ENCODE measurements around the gene TAS1R1.

Gene TAS1R1

GRCh38 chr1:6572653-6573383 is 17.7 kb downstream of the TAS1R1 start:
- H3K4me3 ChIP-seq (ENCODE audit: low read length): no peak overlapping the region
- no peak for DNase-seq (ENCODE audit: low read depth)
- no peak for TF ChIP-seq CTCF (conservative IDR thresholded peaks at IDR 0.05; ENCODE audit: low read depth, low read length)

- H3K4me3 ChIP-seq (ENCODE audit: low read length): no peak overlapping the region
- no peak for TF ChIP-seq CTCF (conservative IDR thresholded peaks at IDR 0.05; ENCODE audit: low read depth, low read length)
- DNase-seq (ENCODE audit: low read depth): no peak
These were observed 19.0 kb downstream of the TAS1R1 start for GRCh38 chr1:6574025-6574620.

GRCh38 chr1:6574818-6575217 is 19.7 kb downstream of the TAS1R1 start:
- no peak for TF ChIP-seq CTCF (conservative IDR thresholded peaks at IDR 0.05; ENCODE audit: low read depth, low read length)
- no peak overlapping the region for H3K4me3 ChIP-seq (ENCODE audit: low read length)
- no peak for DNase-seq (ENCODE audit: low read depth)

- DNase-seq (ENCODE audit: low read depth): no peak
- no peak for TF ChIP-seq CTCF (conservative IDR thresholded peaks at IDR 0.05; ENCODE audit: low read depth, low read length)
- H3K4me3 ChIP-seq (ENCODE audit: low read length): no peak overlapping the region
These were observed 22.9 kb downstream of the TAS1R1 start for GRCh38 chr1:6577831-6578525.

GRCh38 chr1:6578624-6579373 is 23.7 kb downstream of the TAS1R1 start:
- no peak for DNase-seq (ENCODE audit: low read depth)
- H3K4me3 ChIP-seq (ENCODE audit: low read length): peak overlapping the region; percentile 69
- TF ChIP-seq CTCF (conservative IDR thresholded peaks at IDR 0.05; ENCODE audit: low read depth, low read length): no peak

GRCh38 chr1:6579374-6580118 is 24.4 kb downstream of the TAS1R1 start, which contains the start of gene ZBTB48:
ZBTB48 (plus strand) TSS chr1:6579994; CDS start chr1:6580610, 616 bp downstream.
- DNase-seq (ENCODE audit: low read depth): peak; percentile 84
- H3K4me3 ChIP-seq (ENCODE audit: low read length): peak within 1 kb of the TSS; percentile 69
- TF ChIP-seq CTCF (conservative IDR thresholded peaks at IDR 0.05; ENCODE audit: low read depth, low read length): no peak

Measured in retinal pigment epithelial cell (primary cell).